BLaER1 (cell line): Measurements from ENCODE around the gene CTNND2.

ENCODE experiments used
- H3K27ac ChIP-seq: shearing (Covaris generic); formaldehyde crosslinking; 2 replicates; pipeline ENCODE4 v1.8.1; 2022
- H3K27me3 ChIP-seq: shearing (Covaris generic); formaldehyde crosslinking; 2 replicates; pipeline ENCODE4 v1.8.1; 2022
- H3K36me3 ChIP-seq: shearing (Covaris generic); formaldehyde crosslinking; 2 replicates; pipeline ENCODE4 v1.8.1; 2022
- H3K4me1 ChIP-seq: shearing (Covaris generic); formaldehyde crosslinking; 2 replicates; pipeline ENCODE4 v1.8.1; 2022
- H3K4me2 ChIP-seq: shearing (Covaris generic); formaldehyde crosslinking; 2 replicates; pipeline ENCODE4 v1.8.1; 2022
- H3K4me3 ChIP-seq: shearing (Covaris generic); formaldehyde crosslinking; 2 replicates; pipeline ENCODE4 v1.8.1; 2022
- H3K9ac ChIP-seq: shearing (Covaris generic); formaldehyde crosslinking; 2 replicates; pipeline ENCODE4 v1.8.1; 2022
- H3K9me3 ChIP-seq: shearing (Covaris generic); formaldehyde crosslinking; 2 replicates; pipeline ENCODE4 v1.8.1; 2022
- H4K20me1 ChIP-seq: shearing (Covaris generic); formaldehyde crosslinking; 2 replicates; pipeline ENCODE4 v1.8.1; 2022
- Cebpa-rat ChIP-seq: shearing (Covaris generic); IDR thresholded peaks from 2 replicates; pipeline ENCODE4 v1.8.1; 2022

Gene CTNND2

GRCh38 chr5:11364531-11364930, 539.7 kb downstream of the CTNND2 start:
- no peak overlapping the region for H3K4me3 ChIP-seq
- no peaks in the 10 kb centered on the region for H3K27me3 ChIP-seq
- no peak overlapping the region for H3K9ac ChIP-seq
- H3K27ac ChIP-seq, result no peak overlapping the region
- no peaks in the 10 kb centered on the region for H4K20me1 ChIP-seq
- no peaks in the 10 kb centered on the region for H3K36me3 ChIP-seq
- no peaks in the 10 kb centered on the region for H3K9me3 ChIP-seq
- H3K4me2 ChIP-seq, result no peak overlapping the region
- H3K4me1 ChIP-seq, result peaks cover 8% of the 10 kb centered on the region; the same call in 1 of the 2 replicates
- no peak for TF ChIP-seq Cebpa-rat

GRCh38 chr5:11363631-11364178, 540.5 kb downstream of the CTNND2 start:
- no peak overlapping the region for H3K4me3 ChIP-seq
- no peaks in the 10 kb centered on the region for H3K9me3 ChIP-seq
- no peak overlapping the region for H3K4me2 ChIP-seq
- H3K4me1 ChIP-seq, result peaks cover 8% of the 10 kb centered on the region; the same call in 1 of the 2 replicates
- no peaks in the 10 kb centered on the region for H4K20me1 ChIP-seq
- no peak overlapping the region for H3K27ac ChIP-seq
- H3K36me3 ChIP-seq, result no peaks in the 10 kb centered on the region
- no peaks in the 10 kb centered on the region for H3K27me3 ChIP-seq
- no peak for TF ChIP-seq Cebpa-rat
- no peak overlapping the region for H3K9ac ChIP-seq

GRCh38 chr5:11361768-11362167, 542.5 kb downstream of the CTNND2 start:
- TF ChIP-seq Cebpa-rat, result no peak
- H3K4me3 ChIP-seq, result no peak overlapping the region
- no peak overlapping the region for H3K27ac ChIP-seq
- H3K27me3 ChIP-seq, result no peaks in the 10 kb centered on the region
- H4K20me1 ChIP-seq, result no peaks in the 10 kb centered on the region
- peaks cover 8% of the 10 kb centered on the region; the same call in 1 of the 2 replicates for H3K4me1 ChIP-seq
- no peak overlapping the region for H3K9ac ChIP-seq
- no peaks in the 10 kb centered on the region for H3K36me3 ChIP-seq
- H3K9me3 ChIP-seq, result no peaks in the 10 kb centered on the region
- H3K4me2 ChIP-seq, result no peak overlapping the region

GRCh38 chr5:11357928-11358327, 546.3 kb downstream of the CTNND2 start:
- no peak overlapping the region for H3K9ac ChIP-seq
- no peak overlapping the region for H3K4me2 ChIP-seq
- no peak for TF ChIP-seq Cebpa-rat
- no peaks in the 10 kb centered on the region for H3K4me1 ChIP-seq
- no peak overlapping the region for H3K27ac ChIP-seq
- no peaks in the 10 kb centered on the region for H3K27me3 ChIP-seq
- no peaks in the 10 kb centered on the region for H3K36me3 ChIP-seq
- H4K20me1 ChIP-seq, result no peaks in the 10 kb centered on the region
- no peak overlapping the region for H3K4me3 ChIP-seq
- no peaks in the 10 kb centered on the region for H3K9me3 ChIP-seq

GRCh38 chr5:11355491-11355890, 548.8 kb downstream of the CTNND2 start:
- Histone ChIP-seq H3K4me2 (no peak overlapping the region), H3K4me1 (no peaks in the 10 kb centered on the region), H3K9ac (no peak overlapping the region), H3K27ac (no peak overlapping the region), H3K27me3 (no peaks in the 10 kb centered on the region), H3K36me3 (no peaks in the 10 kb centered on the region), H3K9me3 (no peaks in the 10 kb centered on the region), H3K4me3 (no peak overlapping the region), H4K20me1 (no peaks in the 10 kb centered on the region)
- TF ChIP-seq Cebpa-rat, result no peak

GRCh38 chr5:11346336-11346735, 557.9 kb downstream of the CTNND2 start:
- Histone ChIP-seq H3K4me3 (no peak overlapping the region), H3K9ac (no peak overlapping the region), H3K27ac (no peak overlapping the region), H3K4me1 (no peaks in the 10 kb centered on the region), H3K9me3 (no peaks in the 10 kb centered on the region), H4K20me1 (no peaks in the 10 kb centered on the region), H3K27me3 (no peaks in the 10 kb centered on the region), H3K4me2 (no peak overlapping the region), H3K36me3 (no peaks in the 10 kb centered on the region)
- TF ChIP-seq Cebpa-rat, result no peak

- Histone ChIP-seq H3K4me3 (no peak overlapping the region), H4K20me1 (no peaks in the 10 kb centered on the region), H3K27me3 (no peaks in the 10 kb centered on the region), H3K36me3 (no peaks in the 10 kb centered on the region), H3K9ac (no peak overlapping the region), H3K27ac (no peak overlapping the region), H3K4me2 (no peak overlapping the region), H3K9me3 (peaks cover 26% of the 10 kb centered on the region), H3K4me1 (peaks cover 7% of the 10 kb centered on the region; the same call in 1 of the 2 replicates)
- TF ChIP-seq Cebpa-rat, result no peak
Measured at GRCh38 chr5:11335881-11336760, 568.1 kb downstream of the CTNND2 start.

- H3K9ac ChIP-seq, result no peak overlapping the region
- no peaks in the 10 kb centered on the region for H3K27me3 ChIP-seq
- no peaks in the 10 kb centered on the region for H4K20me1 ChIP-seq
- no peaks in the 10 kb centered on the region for H3K36me3 ChIP-seq
- no peak overlapping the region for H3K4me3 ChIP-seq
- H3K27ac ChIP-seq, result no peak overlapping the region
- no peak for TF ChIP-seq Cebpa-rat
- peaks cover 7% of the 10 kb centered on the region; the same call in 1 of the 2 replicates for H3K4me1 ChIP-seq
- no peak overlapping the region for H3K4me2 ChIP-seq
- H3K9me3 ChIP-seq, result peaks cover 26% of the 10 kb centered on the region
Measured at GRCh38 chr5:11334404-11334803, 569.8 kb downstream of the CTNND2 start.

GRCh38 chr5:11329679-11330078, 574.6 kb downstream of the CTNND2 start:
- Histone ChIP-seq H3K4me1 (peaks cover 7% of the 10 kb centered on the region; the same call in 1 of the 2 replicates), H4K20me1 (no peaks in the 10 kb centered on the region), H3K27ac (no peak overlapping the region), H3K4me3 (no peak overlapping the region), H3K27me3 (no peaks in the 10 kb centered on the region), H3K9ac (no peak overlapping the region), H3K36me3 (no peaks in the 10 kb centered on the region), H3K4me2 (no peak overlapping the region), H3K9me3 (peaks cover 18% of the 10 kb centered on the region)
- TF ChIP-seq Cebpa-rat, result no peak

- no peak overlapping the region for H3K4me3 ChIP-seq
Measured at GRCh38 chr5:11324521-11325289, 579.5 kb downstream of the CTNND2 start.

More at GRCh38 chr5:11324521-11325289, 579.5 kb downstream of the CTNND2 start:
- no peak for TF ChIP-seq Cebpa-rat
- Histone ChIP-seq H3K27me3 (no peaks in the 10 kb centered on the region), H3K9me3 (no peaks in the 10 kb centered on the region), H3K4me2 (no peak overlapping the region), H3K9ac (no peak overlapping the region), H3K27ac (no peak overlapping the region), H4K20me1 (no peaks in the 10 kb centered on the region), H3K4me1 (no peaks in the 10 kb centered on the region), H3K36me3 (no peaks in the 10 kb centered on the region)
